WTC11 (cell line): ENCODE results near the gene METRN. TPM values are rescaled to one million over a fixed set of nuclear protein-coding genes. Genes with fewer than 3 reads are reported as not detected.

Source experiments
- ATAC-seq: fragments of 200-7000 bp; cut with Tn5 transposase; 2 replicates; pipeline ENCODE4 v1.10.0; 2021; ENCODE audit warnings: mild to moderate bottlenecking, moderate library complexity
- CTCF ChIA-PET: fragments of 300-600 bp; sonication (Branson Sonifier 250); formaldehyde crosslinking; loops from one replicate; lab custom pipeline; 2021; ENCODE audit warnings: antibody characterized with exemption; lab: Charles Lee
- POLR2A ChIA-PET: fragments of 350-600 bp; sonication (Branson Sonifier 250); formaldehyde crosslinking; loops from one replicate; lab custom pipeline; 2021; ENCODE audit warnings: antibody characterized with exemption; lab: Charles Lee
- DNase-seq: peaks from one replicate; pipeline ENCODE4 v3.0.0; 2021; ENCODE audit warnings: low spot score
- H3K27ac Mint-ChIP-seq: 2 replicates; pipeline ENCODE4 v1.8.0; 2021; ENCODE audit warnings: mixed read lengths
- H3K27me3 Mint-ChIP-seq: 2 replicates; pipeline ENCODE4 v1.8.0; 2021; ENCODE audit warnings: low read depth, mild to moderate bottlenecking, moderate library complexity, mixed read lengths
- H3K36me3 Mint-ChIP-seq: 2 replicates; pipeline ENCODE4 v1.8.0; 2021; ENCODE audit warnings: mixed read lengths
- H3K4me1 Mint-ChIP-seq: 2 replicates; pipeline ENCODE4 v1.8.0; 2022; ENCODE audit warnings: mixed read lengths
- H3K4me3 Mint-ChIP-seq: 2 replicates; pipeline ENCODE4 v1.8.0; 2021; ENCODE audit warnings: mild to moderate bottlenecking, moderate library complexity, mixed read lengths
- H3K9me3 Mint-ChIP-seq: 2 replicates; pipeline ENCODE4 v1.8.0; 2021; ENCODE audit warnings: mixed read lengths
- ATF2 ChIP-seq: sonication (generic); formaldehyde crosslinking; IDR thresholded peaks from 2 replicates; pipeline ENCODE4 v1.8.1; 2022; ENCODE audit warnings: low read depth, missing genetic modification reagents, borderline replicate concordance
- CREB1 ChIP-seq: sonication (generic); formaldehyde crosslinking; IDR thresholded peaks from 2 replicates; pipeline ENCODE4 v1.8.0; 2023; ENCODE audit warnings: mild to moderate bottlenecking, missing genetic modification reagents
- CTCF ChIP-seq: fragments of 200-600 bp; IDR thresholded peaks from 2 replicates; pipeline ENCODE4 v1.8.0; 2022; ENCODE audit warnings: antibody characterized with exemption
- E2F4 ChIP-seq: sonication (generic); formaldehyde crosslinking; IDR thresholded peaks from 2 replicates; pipeline ENCODE4 v1.8.1; 2022; ENCODE audit warnings: low read depth, mild to moderate bottlenecking, moderate library complexity, missing genetic modification reagents, borderline replicate concordance
- ESRRA ChIP-seq: sonication (generic); formaldehyde crosslinking; IDR thresholded peaks from 2 replicates; pipeline ENCODE4 v1.8.1; 2022; ENCODE audit warnings: mild to moderate bottlenecking, missing genetic modification reagents, borderline replicate concordance
- FOXJ3 ChIP-seq: sonication (generic); formaldehyde crosslinking; IDR thresholded peaks from 2 replicates; pipeline ENCODE4 v1.9.0; 2021; ENCODE audit warnings: missing genetic modification reagents, mild to moderate bottlenecking, borderline replicate concordance
- FOXK1 ChIP-seq: sonication (generic); formaldehyde crosslinking; IDR thresholded peaks from 2 replicates; pipeline ENCODE4 v1.8.0; 2022; ENCODE audit warnings: mild to moderate bottlenecking, moderate library complexity, missing genetic modification reagents
- JUN ChIP-seq: sonication (generic); formaldehyde crosslinking; IDR thresholded peaks from 2 replicates; pipeline ENCODE4 v1.8.0; 2023; ENCODE audit warnings: mild to moderate bottlenecking, missing genetic modification reagents
- MYBL2 ChIP-seq: sonication (generic); formaldehyde crosslinking; IDR thresholded peaks from 2 replicates; pipeline ENCODE4 v1.8.1; 2023; ENCODE audit warnings: mild to moderate bottlenecking, moderate library complexity, missing genetic modification reagents
- OVOL2 ChIP-seq: fragments of 250-450 bp; sonication (Bioruptor Pico); IDR thresholded peaks from 2 replicates; pipeline ENCODE4 v1.9.0; 2021; ENCODE audit warnings: mild to moderate bottlenecking, borderline replicate concordance
- PREB ChIP-seq: sonication (generic); formaldehyde crosslinking; IDR thresholded peaks from 2 replicates; pipeline ENCODE4 v1.8.1; 2022; ENCODE audit warnings: mild to moderate bottlenecking, missing genetic modification reagents, moderate library complexity, borderline replicate concordance
- SOX15 ChIP-seq: fragments of 250-450 bp; sonication (Bioruptor Pico); IDR thresholded peaks from 2 replicates; pipeline ENCODE4 v1.9.0; 2021; ENCODE audit warnings: mild to moderate bottlenecking
- ZNF138 ChIP-seq: sonication (generic); formaldehyde crosslinking; conservative IDR thresholded peaks from 2 replicates; pipeline ENCODE4 v1.8.1; 2022; ENCODE audit warnings: mild to moderate bottlenecking, moderate library complexity, missing genetic modification reagents
- ZNF425 ChIP-seq: fragments of 250-450 bp; sonication (Bioruptor Pico); conservative IDR thresholded peaks from 2 replicates; pipeline ENCODE4 v1.9.0; 2021; ENCODE audit warnings: mild to moderate bottlenecking
- ZNF532 ChIP-seq: fragments of 250-450 bp; sonication (Bioruptor Pico); IDR thresholded peaks from 2 replicates; pipeline ENCODE4 v1.9.0; 2021; ENCODE audit warnings: mild to moderate bottlenecking, borderline replicate concordance
- ZNF671 ChIP-seq: fragments of 250-450 bp; sonication (Bioruptor Pico); IDR thresholded peaks from 2 replicates; pipeline ENCODE4 v1.8.0; 2021; ENCODE audit warnings: mild to moderate bottlenecking
- ZSCAN18 ChIP-seq: fragments of 250-450 bp; sonication (Bioruptor Pico); IDR thresholded peaks from 2 replicates; pipeline ENCODE4 v2.1.2; 2022; ENCODE audit warnings: mild to moderate bottlenecking, moderate library complexity
- total RNA-seq: library from RNA; stranded (reverse); gene quantifications from 3 replicates; pipeline ENCODE4 v1.2.3, GENCODE V29; 2021

Gene METRN
- total RNA-seq, 1 experiment from 2014 or later = 30.9 TPM

GRCh38 chr16:716200-716568, 1.3 kb downstream of the METRN start:
- Mint-ChIP-seq H3K4me3 (peak overlapping the region; percentile 63), H3K9me3 (no peaks in the 10 kb centered on the region)

GRCh38 chr16:716768-717325, 1.9 kb downstream of the METRN start:
- Mint-ChIP-seq H3K4me1 (peaks cover 16% of the 10 kb centered on the region), H3K27ac (no peak overlapping the region), H3K36me3 (no peaks in the 10 kb centered on the region), H3K4me3 (peak overlapping the region; percentile 63), H3K27me3 (peaks cover 34% of the 10 kb centered on the region), H3K9me3 (no peaks in the 10 kb centered on the region)
- DNase-seq = no peak
- TF ChIP-seq JUN (CRISPR knock-in tag) (no peak), ESRRA (CRISPR knock-in tag) (no peak), ZNF532 (CRISPR knock-in tag) (no peak), ZNF671 (CRISPR knock-in tag) (no peak), MYBL2 (no peak), ZNF138 (CRISPR knock-in tag) (no peak), FOXK1 (CRISPR knock-in tag) (no peak), SOX15 (CRISPR knock-in tag) (no peak), ZNF425 (CRISPR knock-in tag) (no peak), PREB (CRISPR knock-in tag) (no peak), CREB1 (CRISPR knock-in tag) (no peak), E2F4 (CRISPR knock-in tag) (no peak), ATF2 (CRISPR knock-in tag) (no peak), OVOL2 (CRISPR knock-in tag) (no peak), ZSCAN18 (CRISPR knock-in tag) (no peak), FOXJ3 (CRISPR knock-in tag) (no peak), CTCF (no peak)
- ChIA-PET CTCF (interaction anchor here (0.5 to 8.8 kb wide), 14 partner anchors 10 to 289 kb away, joined by 3 to 90 read pairs (median 6); partner anchors contain the start of genes CCDC78, CHTF18, HAGHL and RPUSD1), POLR2A (interaction anchor here (1.0 to 1.9 kb wide), 3 partner anchors 9 to 84 kb away, joined by 4 to 5 read pairs (median 5); partner anchors contain the start of genes CHTF18, GNG13 and RPUSD1)
- ATAC-seq = no peak

More at GRCh38 chr16:716200-716568, 1.3 kb downstream of the METRN start:
- CTCF ChIA-PET = interaction anchor here (0.5 to 8.8 kb wide), 24 partner anchors 10 to 1404 kb away, joined by 3 to 90 read pairs (median 4); partner anchors contain the start of genes CCDC78, CHTF18, HAGHL and RPUSD1
- TF ChIP-seq MYBL2 = peak; percentile 54; the same call in 1 of the 2 replicates
- no peak for TF ChIP-seq JUN (CRISPR knock-in tag)
- peaks cover 38% of the 10 kb centered on the region for H3K27me3 Mint-ChIP-seq
- DNase-seq (peak; percentile 68), ATAC-seq (no peak)
- no peaks in the 10 kb centered on the region for H3K36me3 Mint-ChIP-seq
- POLR2A ChIA-PET = interaction anchor here (0.6 to 1.9 kb wide), 6 partner anchors 9 to 396 kb away, joined by 3 to 5 read pairs (median 4); partner anchors contain the start of genes CHTF18, GNG13 and RPUSD1
- peaks cover 16% of the 10 kb centered on the region for H3K4me1 Mint-ChIP-seq
- no peak overlapping the region for H3K27ac Mint-ChIP-seq
